Neural cell (in vitro differentiated cells): ENCODE measurements around the gene NCLN.

Experiments used
- CTCF ChIP-seq: fragments of 450-650 bp; IDR thresholded peaks from 2 replicates; pipeline ENCODE4 v1.5.1; 2014; ENCODE audit warnings: antibody characterized with exemption, mild to moderate bottlenecking, moderate library complexity; ENCODE audit not compliant: poor library complexity, severe bottlenecking
- EP300 ChIP-seq: fragments of 450-650 bp; conservative IDR thresholded peaks from 2 replicates; pipeline ENCODE4 v1.6.1; 2014; ENCODE audit warnings: antibody characterized with exemption, mild to moderate bottlenecking, moderate library complexity; ENCODE audit not compliant: poor library complexity, severe bottlenecking
- EZH2 ChIP-seq: fragments of 200-600, 300-800 bp; shearing (Covaris generic), sonication (generic); IDR thresholded peaks from 2 replicates; pipeline ENCODE4 v1.6.1; 2014; ENCODE audit warnings: antibody characterized with exemption, low read length, borderline replicate concordance, mild to moderate bottlenecking; ENCODE audit not compliant: insufficient read depth, poor library complexity, severe bottlenecking
- POLR2AphosphoS5 ChIP-seq: IDR thresholded peaks from 2 replicates; pipeline ENCODE4 v1.6.1; 2012
- REST ChIP-seq: IDR thresholded peaks from 2 replicates; pipeline ENCODE4 v1.6.1; 2012; ENCODE audit warnings: borderline replicate concordance
- SMC3 ChIP-seq: fragments of 450-650 bp; conservative IDR thresholded peaks from 2 replicates; pipeline ENCODE4 v1.6.1; 2014; ENCODE audit warnings: antibody characterized with exemption, mild to moderate bottlenecking, moderate library complexity; ENCODE audit not compliant: poor library complexity
- TAF1 ChIP-seq: IDR thresholded peaks from 2 replicates; pipeline ENCODE4 v1.6.1; 2012; ENCODE audit warnings: low read depth

DNA sequence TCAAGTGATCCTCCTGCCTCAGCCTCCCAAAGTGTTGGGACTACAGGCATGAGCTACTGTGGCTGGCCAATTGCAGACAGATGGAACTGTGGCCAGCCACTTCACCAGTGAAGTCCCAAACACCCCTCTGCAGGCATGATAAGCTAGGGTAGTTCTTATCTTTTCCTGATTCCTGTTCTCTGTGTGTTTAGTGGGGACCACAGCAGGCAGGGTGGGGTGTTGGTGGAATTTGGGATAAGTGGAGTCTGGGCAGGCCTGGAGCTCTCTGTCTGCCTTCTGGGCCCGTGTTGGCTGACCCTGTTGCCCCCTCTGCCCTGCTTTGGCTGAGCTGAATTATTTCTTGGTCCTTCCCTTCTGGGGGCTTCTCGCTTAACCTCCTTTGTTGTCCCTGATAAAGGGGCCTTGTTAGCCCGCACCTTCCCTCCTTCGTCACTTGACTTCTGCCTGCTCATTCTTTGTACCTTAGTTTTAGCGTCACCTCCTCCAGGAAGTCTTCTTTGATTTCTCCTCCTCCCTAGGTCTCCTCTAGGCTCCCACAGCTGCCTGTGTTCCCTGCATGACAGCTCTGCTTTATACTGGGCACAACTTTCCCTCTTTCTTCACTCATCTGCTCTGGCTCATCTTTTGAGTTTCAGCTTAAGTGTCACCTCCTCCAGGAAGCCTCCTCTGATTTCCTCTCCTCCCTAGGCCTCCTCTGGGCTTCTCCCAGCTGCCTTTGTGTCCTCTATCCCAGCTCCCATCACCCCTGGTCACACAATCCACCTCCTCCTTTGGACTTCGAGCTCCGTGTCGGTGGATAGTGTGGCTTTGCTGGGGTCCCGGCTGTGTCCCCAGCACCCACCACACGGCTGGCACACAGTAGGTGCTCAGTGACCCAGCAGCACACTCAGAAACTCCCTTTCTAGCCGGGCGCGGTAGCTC is 1.7 kb upstream of the NCLN start:
- TF ChIP-seq EP300 (no peak), CTCF (no peak), EZH2 (no peak), TAF1 (no peak), POLR2AphosphoS5 (no peak), REST (no peak), SMC3 (no peak)
